Measurements from ENCODE around the gene ARID1B.

The ARID1B gene

DNA sequence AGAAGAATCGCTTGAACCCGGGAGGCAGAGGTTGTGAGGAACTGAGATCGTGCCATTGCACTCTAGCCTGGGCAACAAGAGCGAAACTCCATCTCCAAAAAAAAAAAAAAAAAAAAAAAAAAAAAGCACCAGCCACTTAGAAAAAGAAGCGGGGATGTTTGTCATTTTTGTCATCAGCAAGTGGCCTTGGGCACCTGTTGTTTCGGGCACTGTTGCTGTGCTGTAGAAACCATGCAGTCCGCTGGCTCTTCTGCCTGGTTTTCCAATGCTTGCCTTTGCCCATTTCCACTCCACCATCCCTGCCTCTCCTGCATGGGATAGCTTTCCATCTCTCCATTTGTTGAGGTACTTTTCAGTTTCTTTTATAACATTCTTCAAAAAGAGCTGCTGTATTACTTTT lies 129.3 kb downstream of the ARID1B start:
- no peak for DNase-seq (ENCODE audit: low spot score)

DNA sequence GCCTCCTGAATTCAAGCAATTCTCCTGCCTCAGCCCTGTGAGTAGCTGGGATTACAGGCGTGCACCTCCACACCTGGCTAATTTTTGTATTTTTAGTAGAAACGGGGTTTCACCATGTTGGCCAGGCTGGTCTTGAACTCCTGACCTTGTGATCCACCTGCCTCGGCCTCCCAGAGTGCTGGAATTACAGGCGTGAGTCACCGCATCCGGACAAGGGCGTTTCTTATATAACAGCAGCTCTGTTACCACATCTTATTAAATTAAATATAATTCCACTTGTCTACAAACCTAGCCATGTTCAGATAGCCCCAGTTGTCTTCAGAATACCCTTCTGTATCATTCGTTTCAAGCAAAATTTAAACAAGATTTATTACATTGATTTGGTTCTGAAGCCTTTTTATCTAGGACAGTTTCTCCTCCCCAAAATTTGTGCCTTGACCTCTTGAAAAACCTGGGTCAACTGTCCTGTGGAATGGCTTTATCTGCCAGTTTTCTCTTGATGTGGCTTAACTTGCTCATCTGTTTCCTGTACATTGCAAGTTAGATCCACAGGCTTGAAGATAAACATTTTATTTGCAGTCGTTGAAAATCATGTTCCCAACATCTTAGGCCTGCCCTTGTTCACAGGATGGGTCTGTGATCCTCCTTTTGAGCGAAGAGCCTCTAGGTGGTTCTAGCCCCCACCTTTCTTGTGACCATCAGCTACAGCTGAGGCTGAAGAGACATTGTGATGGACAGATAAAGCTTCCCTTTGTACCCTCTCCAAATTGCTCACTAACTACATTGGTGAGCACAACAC lies 132.2 kb downstream of the ARID1B start:
- DNase-seq (ENCODE audit: low spot score), result no peak

DNA sequence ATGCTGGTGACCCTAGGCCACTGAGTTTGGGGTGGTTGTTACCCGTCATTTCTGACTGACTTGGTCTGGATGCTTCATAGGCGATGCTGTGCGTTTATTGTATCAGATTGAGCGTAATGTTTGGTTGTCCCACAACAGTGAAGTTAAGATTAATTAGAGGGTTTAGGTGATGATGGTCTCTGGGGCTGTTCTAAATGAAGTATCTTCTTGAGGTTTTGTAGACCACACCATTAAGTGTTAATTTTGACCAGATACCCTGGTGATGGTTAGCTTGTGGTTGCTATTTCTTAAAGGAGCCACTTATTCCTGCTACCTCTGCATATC lies 132.8 kb downstream of the ARID1B start:
- DNase-seq (ENCODE audit: low spot score), result no peak

DNA sequence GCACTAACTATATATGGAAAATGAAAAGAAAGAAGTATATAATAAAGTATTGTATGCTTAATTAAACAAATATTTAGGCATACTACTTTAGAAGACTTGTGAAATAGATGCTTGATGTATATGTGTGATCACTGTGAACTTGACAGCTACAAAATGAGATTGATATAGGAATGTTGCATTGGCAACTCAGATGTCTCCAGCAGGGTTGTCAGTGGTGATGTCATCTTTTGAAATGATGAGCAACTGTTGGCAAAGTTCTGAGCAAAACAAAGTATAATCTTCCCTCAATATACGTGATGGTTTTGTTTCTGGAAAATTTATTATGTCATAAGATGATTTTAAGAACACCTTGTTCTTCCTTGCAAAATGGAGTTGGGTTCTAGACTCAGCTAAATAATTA lies 133.8 kb downstream of the ARID1B start:
- DNase-seq (ENCODE audit: low spot score), result no peak

DNA sequence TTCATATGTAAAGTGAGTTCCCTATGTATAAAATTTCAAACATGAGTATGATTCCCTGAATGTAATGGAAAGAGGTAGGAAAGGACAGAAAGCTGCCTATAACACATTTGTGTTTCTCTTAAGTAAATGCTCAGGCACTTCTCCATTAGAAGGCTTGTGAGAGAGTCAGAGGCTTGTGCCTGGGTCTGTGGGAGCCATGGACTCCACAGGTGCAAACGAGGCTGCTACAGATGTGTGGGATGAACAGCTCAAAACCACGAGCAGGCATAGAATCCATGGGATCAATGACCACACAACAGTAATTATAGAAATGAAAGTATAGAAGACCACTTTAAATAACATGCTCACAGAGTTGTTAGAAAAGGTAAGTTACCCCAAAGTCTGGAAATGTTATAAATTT lies 134.4 kb downstream of the ARID1B start:
- DNase-seq (ENCODE audit: low spot score), result no peak

DNA sequence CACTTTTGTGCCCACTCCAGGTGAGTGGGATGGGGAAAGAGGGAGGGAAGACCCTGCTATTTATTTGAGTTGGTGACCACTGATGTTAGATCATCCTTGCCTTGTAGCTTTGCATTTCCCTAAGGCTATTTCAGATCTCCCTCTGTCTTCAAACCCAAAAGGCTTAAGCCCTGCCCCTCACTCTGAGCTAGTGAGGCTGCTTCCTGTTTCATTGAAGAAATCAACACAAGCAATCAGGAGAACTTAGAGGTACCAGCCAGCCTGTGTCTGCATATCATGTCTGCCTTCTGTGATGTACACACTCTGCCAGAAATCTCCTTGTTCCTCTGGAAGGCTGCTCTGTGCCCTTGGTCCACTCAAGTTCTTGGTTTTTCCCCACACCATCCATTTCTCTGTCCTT lies 135.3 kb downstream of the ARID1B start:
- DNase-seq (ENCODE audit: low spot score), result peak; percentile 12

DNA sequence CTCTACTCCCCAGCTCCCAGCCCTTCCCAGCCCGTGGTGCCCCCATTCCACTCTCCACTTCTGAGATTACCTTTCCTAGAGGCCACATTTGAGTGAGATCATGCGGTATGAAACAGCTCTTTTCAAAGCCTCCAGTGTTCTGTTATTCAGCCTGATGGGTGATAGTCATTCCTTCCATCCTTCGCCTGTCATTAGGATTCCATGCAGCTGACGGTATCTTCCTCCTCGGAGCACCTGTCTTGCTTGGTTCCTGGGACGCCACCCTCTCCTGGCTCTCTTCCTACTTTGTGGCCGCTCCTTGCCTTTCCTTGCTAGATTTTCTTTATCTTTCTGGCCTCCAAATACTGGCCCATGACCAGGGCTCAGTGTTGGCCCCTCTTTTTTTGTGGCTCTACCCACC lies 137.0 kb downstream of the ARID1B start:
- DNase-seq (ENCODE audit: low spot score), result no peak

DNA sequence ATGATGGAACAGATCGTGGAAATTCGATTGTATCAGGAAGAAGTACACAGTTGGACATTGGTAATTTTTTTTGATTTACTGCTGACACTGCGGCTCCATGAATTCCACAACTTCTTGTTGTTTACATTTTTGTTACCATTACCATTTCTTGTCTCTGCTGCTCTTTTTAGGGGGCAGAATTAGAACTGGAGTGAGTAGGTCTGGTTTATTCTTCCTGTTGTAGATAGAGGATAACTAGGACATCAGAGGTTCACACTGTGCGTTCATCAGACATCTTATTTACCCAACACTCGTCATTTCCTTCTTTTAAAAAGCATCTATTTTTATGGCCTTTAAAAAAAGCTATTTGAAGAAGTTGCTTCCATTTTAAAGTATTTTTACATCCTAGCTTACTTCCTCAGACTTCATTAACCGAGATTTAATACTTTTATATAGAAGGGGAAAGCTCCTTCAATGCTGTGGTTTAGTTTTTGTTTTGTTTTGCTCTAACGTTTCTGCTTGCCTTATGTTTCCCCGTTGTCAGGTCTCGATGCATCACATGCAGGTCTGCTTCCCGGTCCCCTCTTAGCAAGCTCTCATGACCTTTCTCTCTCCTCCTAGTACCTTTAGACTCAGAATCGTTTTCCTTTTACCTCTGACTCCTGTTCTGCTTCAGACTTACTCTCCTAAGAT lies 139.1 kb downstream of the ARID1B start:
- no peak for DNase-seq (ENCODE audit: low spot score)

DNA sequence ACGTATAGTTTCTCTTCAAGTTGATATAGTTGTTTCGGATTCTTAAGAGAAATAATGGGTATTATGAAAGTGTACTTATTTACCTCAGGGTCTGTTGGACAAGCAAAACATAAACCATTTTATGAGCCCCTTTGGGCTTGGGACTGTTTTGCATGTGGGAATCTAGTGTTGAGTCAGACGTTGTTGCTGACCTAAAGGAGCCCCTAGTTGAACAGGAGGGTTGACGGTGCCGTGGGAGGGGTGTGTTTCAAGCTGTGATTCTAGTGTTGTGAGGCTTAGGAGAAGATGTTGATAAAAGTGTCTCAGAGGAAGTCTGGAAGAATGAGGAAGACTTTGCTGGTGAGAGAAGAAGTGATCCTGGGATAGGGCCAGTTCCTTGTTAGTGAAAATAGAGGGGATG lies 140.0 kb downstream of the ARID1B start:
- DNase-seq (ENCODE audit: low spot score), result no peak

DNA sequence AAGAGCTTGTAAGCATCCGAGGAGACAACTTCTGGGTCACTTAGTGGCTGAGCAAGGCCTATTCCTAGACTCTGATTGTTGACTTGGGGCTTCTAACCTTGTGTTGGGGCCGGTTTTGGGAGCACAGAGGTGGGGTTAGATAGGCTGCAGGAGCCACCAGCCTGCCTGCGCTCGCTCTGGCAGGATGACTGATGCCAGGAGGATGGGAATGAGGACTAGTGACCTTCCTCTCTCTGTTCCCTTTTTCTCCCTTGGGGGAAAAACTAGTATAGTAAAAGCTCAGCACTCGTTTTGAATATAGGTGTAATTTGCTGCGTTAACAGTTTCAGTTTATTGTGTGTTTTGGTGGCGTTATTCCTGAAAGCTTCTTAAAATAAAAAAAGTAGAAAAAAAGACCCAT lies 141.5 kb downstream of the ARID1B start:
- DNase-seq (ENCODE audit: low spot score), result no peak

DNA sequence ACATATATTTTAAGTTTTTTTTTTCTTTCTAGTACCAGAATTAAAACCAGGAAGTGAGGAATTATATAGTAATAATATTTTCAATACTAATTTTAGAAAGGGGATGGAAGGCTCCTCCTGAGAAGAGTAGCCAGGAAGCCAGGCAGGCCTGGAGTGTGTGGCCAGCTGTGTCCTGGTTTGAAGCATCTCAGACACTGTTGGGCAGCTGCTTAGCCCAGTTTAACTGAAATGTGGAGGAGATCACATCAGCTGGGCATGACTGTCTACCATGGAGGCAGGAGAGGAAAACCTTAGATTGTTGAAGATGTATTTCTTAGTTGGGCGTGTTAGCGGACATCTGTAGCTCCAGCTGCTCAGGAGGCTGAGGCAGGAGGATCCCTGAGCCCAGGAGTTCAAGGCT lies 142.2 kb downstream of the ARID1B start:
- no peak for DNase-seq (ENCODE audit: low spot score)

DNA sequence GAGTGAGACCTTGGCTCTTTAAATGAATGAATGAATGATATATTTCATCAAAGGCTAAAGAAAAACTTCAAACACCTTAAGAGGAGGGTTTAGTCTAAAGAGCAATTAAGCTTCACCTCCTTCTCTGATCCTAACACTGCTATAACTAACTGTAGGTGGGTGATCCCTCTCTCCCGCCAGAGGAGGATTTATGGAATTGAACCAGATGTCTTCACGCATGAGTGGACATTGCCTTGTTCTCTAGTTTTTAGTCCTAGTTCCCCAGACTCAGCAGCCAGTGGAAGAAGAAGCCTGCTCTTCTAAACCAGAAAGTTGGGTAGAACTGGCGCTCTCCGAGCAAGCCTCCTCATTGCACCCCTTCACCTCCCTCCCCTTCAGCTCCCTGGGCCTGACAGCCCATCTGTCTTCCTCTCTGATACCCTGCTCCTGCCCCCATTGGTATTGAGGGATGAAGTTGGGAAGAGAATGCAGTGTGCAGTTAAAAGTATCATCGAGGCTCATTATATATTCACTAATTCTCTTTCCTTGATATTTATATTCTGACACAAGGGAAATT lies 142.7 kb downstream of the ARID1B start:
- DNase-seq (ENCODE audit: low spot score), result no peak

DNA sequence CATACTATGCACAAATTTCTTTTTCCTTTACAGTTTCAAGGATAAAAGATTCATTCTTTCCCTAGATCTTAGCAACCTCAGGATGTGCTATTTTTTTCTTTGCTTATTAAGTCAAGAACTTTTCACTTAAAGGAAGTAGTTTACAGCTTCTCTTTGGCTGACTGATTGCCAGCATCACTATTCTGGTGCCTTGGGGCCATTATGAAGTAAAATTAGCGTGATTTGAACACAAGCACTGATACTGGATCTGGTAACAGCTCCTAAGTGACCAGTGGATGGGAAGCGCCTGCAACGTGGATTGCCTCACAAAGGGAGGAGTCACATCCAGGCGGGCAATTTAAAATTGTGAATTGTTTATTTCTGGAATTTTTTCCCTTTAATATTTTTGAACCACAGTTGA lies 147.1 kb downstream of the ARID1B start:
- DNase-seq (ENCODE audit: low spot score), result no peak

DNA sequence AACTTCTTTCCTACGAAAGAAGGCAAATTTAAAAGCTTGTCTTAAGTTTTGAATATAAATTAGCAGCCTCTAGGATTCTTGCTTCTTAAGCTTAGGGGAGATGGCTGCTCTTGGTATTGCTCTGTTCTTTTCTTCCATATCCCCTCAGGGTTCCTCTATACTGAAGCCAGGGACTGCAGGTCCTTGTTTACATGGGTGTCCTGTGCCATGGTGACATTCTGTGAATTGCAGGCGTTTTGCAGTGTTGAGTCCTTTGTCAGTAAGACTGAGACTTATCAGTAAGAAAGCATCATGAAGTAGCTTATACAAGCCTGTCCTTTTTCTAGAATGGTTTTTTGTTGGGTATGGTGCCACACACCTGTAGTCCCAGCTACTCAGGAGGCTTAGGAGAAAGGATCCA lies 147.8 kb downstream of the ARID1B start:
- no peak for DNase-seq (ENCODE audit: low spot score)

DNA sequence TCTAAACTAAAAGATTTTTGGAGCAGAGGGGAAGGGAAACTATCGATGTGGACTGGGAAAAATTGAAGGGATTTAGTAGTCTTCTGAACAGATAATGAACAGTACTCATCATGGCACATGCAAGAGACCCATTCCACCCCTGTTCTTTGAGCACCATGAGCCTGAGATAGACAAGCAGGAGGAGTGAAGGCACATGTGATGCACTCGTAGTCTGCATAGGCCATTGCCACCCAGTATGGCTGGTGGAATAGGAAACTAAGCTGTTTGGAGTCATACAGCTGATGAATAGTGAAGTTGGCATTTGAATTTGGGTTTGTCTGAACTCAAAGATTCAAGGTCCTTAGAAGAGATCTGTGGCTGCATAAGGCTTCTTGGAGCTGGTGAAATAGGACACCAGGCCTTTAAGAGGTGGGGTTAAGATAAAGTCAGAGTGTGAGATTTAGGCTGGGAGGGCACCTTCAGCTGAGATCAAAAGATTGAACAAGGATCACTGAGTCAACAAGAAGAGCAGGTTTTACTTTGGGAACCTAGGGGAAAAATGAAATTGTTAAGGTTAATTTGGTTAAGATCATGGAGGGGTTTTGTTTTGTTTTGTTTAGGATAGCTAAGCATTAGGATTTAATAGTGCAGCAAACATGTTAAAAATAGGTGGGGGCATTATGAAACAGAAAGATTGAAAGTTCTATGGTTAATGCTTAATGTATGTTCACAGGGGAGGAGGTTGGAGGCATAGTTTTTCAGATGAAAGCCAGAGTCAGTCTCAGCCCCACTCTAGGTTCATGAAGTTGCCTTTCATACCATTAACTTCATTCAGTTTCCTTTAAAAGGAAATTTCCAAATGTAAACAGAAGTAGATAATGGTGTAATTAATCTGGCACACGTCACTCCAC lies 148.8 kb downstream of the ARID1B start:
- DNase-seq (ENCODE audit: low spot score), result no peak

DNA sequence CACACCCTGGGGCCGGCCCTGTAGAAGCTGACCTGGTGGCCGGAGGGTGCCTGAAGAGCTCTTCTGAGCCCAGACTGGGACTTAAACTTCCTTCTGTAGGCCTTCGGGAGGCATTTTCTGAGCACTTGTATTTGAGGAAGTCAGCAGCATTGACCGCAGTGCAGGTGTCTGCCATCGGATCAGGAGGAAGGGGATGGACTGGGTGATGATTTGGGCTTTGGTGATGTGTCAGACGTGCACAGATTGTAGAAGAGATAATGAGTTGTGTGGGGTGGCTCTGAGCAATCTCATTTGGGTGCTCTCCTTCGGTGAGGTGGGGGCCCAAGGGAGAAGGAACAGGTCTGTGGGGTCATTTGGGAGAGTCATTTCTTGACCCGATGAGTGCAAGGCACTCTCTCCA lies 150.9 kb downstream of the ARID1B start:
- DNase-seq (ENCODE audit: low spot score), result no peak

DNA sequence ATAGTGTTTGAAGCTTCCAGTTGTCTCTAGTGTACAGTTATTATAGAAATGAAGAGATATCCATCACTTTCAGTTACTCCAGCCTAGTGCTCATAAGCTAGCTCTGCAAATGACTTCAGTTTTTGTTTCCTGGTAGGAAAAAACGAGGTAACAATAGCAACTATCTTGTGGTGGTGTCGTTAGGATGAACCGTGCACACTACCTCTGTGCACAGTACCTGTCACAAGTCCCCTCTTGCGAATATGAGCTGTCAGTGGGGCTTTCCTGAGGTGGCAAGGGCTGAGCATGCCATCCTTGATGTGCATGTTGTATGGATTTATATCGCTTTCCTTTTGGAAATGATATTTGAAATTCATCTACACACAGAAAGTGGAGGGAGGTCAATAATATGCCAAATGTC lies 151.8 kb downstream of the ARID1B start:
- no peak for DNase-seq (ENCODE audit: low spot score)

DNA sequence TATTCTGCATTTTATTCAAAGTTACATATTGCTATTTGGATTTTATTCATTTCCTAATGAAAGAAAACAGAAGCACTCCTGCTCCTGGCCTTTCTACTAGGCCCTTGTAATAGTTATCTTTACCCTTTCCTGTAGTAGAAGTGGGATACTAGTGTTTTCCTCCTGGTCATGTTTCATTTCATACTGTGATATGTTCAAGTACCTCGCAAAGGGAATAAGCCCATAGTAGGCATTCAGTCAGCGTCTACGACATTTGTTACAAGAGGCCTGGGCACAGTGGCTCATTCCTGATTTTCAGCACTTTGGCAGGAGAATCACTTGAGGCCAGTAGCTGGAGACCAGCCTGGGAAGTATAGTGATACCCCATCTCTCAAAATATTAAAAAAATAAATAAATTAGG lies 154.1 kb downstream of the ARID1B start:
- no peak for DNase-seq (ENCODE audit: low spot score)

DNA sequence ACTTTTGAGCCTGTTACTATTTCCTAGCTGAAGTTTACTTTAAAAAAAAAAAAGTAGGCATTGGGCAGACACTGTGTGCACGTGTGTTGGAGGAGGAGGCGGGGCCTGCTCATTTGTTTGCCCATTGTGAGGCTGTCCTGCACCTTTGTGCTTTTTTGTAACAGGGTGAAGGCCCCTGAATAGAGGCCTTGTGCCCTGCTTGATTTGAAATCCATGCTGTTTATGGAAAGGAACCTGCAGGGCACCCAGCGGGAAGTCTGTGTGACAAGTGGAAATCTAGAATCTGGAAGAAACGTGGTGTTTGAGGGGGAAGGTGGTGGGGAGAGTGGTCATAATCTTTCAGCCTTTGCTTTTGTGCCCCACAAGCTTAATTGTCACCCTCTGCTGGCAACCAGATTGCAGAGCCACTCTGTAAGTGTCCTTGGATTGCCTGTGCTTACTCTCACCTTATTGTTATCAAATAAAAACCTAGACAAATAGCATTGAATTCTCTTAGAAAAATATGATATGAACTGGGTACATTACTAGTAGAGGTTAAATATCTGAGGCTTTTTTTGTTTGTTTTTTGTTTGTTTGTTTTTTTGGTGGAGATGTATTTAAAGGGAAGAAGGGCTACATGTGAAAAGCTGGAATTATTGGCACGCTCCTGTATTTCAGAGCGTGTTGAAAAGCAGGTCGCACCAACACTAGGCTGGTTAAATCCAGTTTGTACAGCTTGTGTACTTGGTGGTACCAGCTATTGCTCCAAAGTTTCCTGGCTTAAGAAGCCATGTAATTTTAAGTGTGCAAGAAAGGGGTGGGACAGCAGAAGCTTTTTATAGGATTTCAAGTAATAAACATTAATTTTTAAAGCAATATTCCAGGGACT lies 156.3 kb downstream of the ARID1B start:
- no peak for DNase-seq (ENCODE audit: low spot score)

DNA sequence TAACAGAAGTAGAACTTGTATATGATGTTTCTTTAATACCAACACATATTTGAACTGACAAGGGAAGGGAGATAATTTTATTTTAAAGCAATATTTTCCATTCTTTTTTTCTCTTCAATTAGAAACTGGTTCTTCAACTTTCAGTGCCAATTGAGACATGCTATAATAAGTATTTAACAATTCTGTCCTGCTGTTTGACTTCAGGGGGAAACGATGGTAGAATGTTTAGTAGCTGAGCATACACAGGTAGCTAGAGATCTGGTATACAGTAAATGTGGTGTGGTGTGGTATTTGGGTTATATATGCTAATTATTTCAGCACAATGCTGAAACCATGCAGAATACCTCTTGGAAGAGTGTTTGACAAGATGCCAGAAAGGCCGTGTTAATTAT lies 156.9 kb downstream of the ARID1B start:
- no peak for DNase-seq (ENCODE audit: low spot score)

DNA sequence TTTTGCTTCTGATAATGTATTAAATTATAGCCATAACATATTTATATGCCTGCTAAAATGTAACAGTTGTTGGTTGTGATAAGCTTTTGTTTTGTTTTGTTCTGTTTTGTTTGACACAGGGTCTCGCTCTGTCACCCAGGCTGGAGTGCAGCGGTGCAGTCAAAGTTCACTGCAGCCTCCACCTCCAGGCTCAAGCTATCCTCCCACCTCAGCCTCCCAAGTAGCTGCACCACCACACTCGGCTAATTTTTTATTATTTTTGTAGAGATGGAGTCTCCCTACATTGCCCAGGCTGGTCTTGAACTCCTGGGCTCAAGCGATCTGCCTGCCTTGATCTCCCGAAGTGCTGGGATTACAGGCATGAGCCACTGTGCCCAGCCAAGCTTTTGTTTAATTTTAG lies 157.8 kb downstream of the ARID1B start:
- no peak for DNase-seq (ENCODE audit: low spot score)

DNA sequence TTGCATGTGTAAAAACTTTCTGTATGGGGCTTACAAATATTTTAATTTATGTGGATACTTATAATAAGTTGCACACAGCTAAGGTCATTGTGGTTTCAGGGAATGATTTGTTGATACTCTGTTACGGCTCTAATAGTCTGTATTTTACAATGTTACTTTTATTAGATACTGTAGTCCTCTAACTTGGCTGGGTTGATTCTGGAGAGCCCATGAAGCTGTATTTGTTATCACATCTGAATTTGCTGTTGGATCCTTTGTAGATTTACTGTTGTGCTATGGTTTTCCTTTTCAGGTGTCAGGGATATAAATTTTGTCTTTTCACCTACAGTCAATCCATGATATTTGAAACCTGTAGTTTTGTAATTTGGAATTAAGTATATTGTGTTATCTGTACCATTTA lies 161.0 kb downstream of the ARID1B start:
- no peak for DNase-seq (ENCODE audit: low spot score)
